SK-N-SH treated with all-trans-retinoic acid at 6 μM for 48 hours (cell line): ENCODE results near the gene MED27.

Source experiments
- ARNTL ChIP-seq: fragments of 450-650 bp; formaldehyde crosslinking; IDR thresholded peaks from 2 replicates; pipeline ENCODE4 v1.5.0; 2020; ENCODE audit warnings: low read depth, mild to moderate bottlenecking, moderate library complexity, borderline replicate concordance
- CSDC2 ChIP-seq: fragments of 250-450 bp; sonication (Bioruptor Pico); IDR thresholded peaks from 2 replicates; pipeline ENCODE4 v1.5.0; 2020; ENCODE audit warnings: mild to moderate bottlenecking, moderate library complexity
- PPARA ChIP-seq: fragments of 250-450 bp; sonication (Bioruptor Pico); IDR thresholded peaks from 2 replicates; pipeline ENCODE4 v1.5.0; 2020; ENCODE audit warnings: mild to moderate bottlenecking, borderline replicate concordance
- RARB ChIP-seq: fragments of 250-450 bp; sonication (Bioruptor Pico); IDR thresholded peaks from 2 replicates; pipeline ENCODE4 v1.8.0; 2021; ENCODE audit warnings: mild to moderate bottlenecking, moderate library complexity
- TOX ChIP-seq: fragments of 250-450 bp; sonication (Bioruptor Pico); IDR thresholded peaks from 2 replicates; pipeline ENCODE4 v1.8.0; 2021; ENCODE audit warnings: mild to moderate bottlenecking, moderate library complexity, borderline replicate concordance
- ZFP3 ChIP-seq: fragments of 250-450 bp; sonication (Bioruptor Pico); IDR thresholded peaks from 2 replicates; pipeline ENCODE4 v1.5.0; 2020; ENCODE audit warnings: mild to moderate bottlenecking, moderate library complexity
- ZNF565 ChIP-seq: fragments of 450-650 bp; formaldehyde crosslinking; conservative IDR thresholded peaks from 2 replicates; pipeline ENCODE4 v1.5.0; 2020; ENCODE audit warnings: low read depth, mild to moderate bottlenecking, moderate library complexity
- ZNF8 ChIP-seq: fragments of 450-650 bp; formaldehyde crosslinking; IDR thresholded peaks from 2 replicates; pipeline ENCODE4 v1.5.0; 2020; ENCODE audit warnings: mild to moderate bottlenecking, moderate library complexity
- TF ChIP-seq, protein P1 (sequence below): fragments of 250-450 bp; sonication (Bioruptor Pico); IDR thresholded peaks from 2 replicates; pipeline ENCODE4 v1.8.0; 2020; ENCODE audit warnings: mild to moderate bottlenecking, moderate library complexity, borderline replicate concordance
- TF ChIP-seq, protein P2 (sequence below): fragments of 250-450 bp; sonication (Bioruptor Pico); IDR thresholded peaks from 2 replicates; pipeline ENCODE4 v1.5.1; 2020; ENCODE audit warnings: low read depth, mild to moderate bottlenecking, moderate library complexity

DNA sequence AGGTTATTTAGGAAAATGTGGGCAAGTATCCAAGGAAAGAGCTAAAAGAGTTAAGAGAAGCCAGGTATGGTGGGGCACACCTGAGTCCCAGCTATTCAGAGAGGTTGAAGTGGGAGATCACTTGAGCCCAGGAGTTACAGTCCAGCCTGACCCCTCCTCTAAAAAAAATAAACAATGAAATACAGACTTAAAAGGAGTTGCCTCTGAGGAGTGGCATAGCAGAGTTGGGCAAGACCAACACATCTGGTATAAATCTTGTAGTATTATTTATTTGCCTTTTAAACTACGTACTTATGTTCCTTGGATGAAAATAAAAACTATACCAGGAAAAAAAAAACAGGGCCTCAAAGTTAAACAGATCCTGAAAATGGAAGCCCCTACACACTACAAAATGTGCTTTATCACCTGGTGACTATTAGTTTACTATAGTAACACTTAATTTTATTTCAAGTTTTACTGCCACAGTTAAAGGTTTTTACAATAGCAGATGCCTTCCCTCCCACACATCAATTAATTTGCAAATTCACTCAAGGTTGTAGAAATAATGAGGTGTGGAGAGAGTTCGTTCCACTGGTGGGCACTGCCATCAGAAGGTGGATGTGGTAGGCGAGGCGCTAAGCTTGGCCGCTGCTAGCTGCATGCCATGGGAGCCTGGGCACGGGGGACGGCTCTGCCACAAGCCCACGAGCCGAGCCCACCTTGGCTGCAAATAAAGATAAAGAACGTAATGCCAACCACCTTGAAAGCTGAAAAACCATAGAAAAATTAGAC, 48.0 kb downstream of the MED27 start:
- TF ChIP-seq, protein P1, sequence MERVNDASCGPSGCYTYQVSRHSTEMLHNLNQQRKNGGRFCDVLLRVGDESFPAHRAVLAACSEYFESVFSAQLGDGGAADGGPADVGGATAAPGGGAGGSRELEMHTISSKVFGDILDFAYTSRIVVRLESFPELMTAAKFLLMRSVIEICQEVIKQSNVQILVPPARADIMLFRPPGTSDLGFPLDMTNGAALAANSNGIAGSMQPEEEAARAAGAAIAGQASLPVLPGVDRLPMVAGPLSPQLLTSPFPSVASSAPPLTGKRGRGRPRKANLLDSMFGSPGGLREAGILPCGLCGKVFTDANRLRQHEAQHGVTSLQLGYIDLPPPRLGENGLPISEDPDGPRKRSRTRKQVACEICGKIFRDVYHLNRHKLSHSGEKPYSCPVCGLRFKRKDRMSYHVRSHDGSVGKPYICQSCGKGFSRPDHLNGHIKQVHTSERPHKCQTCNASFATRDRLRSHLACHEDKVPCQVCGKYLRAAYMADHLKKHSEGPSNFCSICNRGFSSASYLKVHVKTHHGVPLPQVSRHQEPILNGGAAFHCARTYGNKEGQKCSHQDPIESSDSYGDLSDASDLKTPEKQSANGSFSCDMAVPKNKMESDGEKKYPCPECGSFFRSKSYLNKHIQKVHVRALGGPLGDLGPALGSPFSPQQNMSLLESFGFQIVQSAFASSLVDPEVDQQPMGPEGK (CRISPR knock-in tag), result no peak
- TF ChIP-seq ARNTL (CRISPR knock-in tag), result no peak
- no peak for TF ChIP-seq ZNF8
- TF ChIP-seq ZFP3 (CRISPR knock-in tag), result no peak
- no peak for TF ChIP-seq RARB (CRISPR knock-in tag)
- TF ChIP-seq ZNF565 (CRISPR knock-in tag), result no peak
- TF ChIP-seq, protein P2, sequence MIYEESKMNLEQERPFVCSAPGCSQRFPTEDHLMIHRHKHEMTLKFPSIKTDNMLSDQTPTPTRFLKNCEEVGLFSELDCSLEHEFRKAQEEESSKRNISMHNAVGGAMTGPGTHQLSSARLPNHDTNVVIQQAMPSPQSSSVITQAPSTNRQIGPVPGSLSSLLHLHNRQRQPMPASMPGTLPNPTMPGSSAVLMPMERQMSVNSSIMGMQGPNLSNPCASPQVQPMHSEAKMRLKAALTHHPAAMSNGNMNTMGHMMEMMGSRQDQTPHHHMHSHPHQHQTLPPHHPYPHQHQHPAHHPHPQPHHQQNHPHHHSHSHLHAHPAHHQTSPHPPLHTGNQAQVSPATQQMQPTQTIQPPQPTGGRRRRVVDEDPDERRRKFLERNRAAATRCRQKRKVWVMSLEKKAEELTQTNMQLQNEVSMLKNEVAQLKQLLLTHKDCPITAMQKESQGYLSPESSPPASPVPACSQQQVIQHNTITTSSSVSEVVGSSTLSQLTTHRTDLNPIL, result no peak
- TF ChIP-seq CSDC2, result no peak
- no peak for TF ChIP-seq TOX (CRISPR knock-in tag)
- TF ChIP-seq PPARA (CRISPR knock-in tag), result no peak
